Measurements from ENCODE around the gene COASY. TPM values are rescaled to one million over a fixed set of nuclear protein-coding genes. Genes with fewer than 3 reads are reported as not detected.

Gene COASY
- total RNA-seq, 1 donor from 2014 or later, result 10.9 TPM

DNA sequence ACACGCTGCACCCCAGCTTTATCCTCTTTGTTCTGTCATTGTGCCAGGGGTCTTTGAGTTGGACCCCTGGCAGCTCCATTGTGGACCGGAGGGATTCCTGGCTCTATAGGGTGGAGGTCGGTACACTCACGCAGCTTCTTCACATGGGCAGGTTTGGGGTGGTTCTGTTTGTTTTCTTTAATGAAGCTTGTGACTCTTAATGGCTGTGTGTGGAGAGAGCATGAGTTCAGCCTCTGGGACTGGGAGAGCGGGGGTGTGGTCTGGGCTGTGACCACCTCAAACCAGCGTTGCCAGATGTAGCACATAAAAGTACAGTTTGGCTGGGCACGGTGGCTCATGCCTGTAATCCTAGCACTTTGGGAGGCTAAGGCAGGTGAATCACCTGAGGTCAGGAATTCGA, 47.1 kb upstream of the COASY start:
- Histone ChIP-seq H3K27ac (peak overlapping the region; percentile 73 to 96), H3K4me3 (no peak overlapping the region), H3K9me3 (no peaks in the 10 kb centered on the region), H3K27me3 (no peaks in the 10 kb centered on the region), H3K36me3 (peaks cover 13 to 27% of the 10 kb centered on the region in 2 donors), H3K4me1 (peaks cover 39 to 61% of the 10 kb centered on the region in 2 donors)
- TF ChIP-seq, protein P1, sequence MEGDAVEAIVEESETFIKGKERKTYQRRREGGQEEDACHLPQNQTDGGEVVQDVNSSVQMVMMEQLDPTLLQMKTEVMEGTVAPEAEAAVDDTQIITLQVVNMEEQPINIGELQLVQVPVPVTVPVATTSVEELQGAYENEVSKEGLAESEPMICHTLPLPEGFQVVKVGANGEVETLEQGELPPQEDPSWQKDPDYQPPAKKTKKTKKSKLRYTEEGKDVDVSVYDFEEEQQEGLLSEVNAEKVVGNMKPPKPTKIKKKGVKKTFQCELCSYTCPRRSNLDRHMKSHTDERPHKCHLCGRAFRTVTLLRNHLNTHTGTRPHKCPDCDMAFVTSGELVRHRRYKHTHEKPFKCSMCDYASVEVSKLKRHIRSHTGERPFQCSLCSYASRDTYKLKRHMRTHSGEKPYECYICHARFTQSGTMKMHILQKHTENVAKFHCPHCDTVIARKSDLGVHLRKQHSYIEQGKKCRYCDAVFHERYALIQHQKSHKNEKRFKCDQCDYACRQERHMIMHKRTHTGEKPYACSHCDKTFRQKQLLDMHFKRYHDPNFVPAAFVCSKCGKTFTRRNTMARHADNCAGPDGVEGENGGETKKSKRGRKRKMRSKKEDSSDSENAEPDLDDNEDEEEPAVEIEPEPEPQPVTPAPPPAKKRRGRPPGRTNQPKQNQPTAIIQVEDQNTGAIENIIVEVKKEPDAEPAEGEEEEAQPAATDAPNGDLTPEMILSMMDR (IDR thresholded peaks at IDR 0.05), result no peak
- intact Hi-C loops (cut with DNase I), result loop anchor here (5.0 kb wide), 2 partner anchors 108 to 162 kb away; partner anchors contain the start of gene PLEKHH3
- no peak for DNase-seq (ENCODE audit: low spot score in 2 of 2)

DNA sequence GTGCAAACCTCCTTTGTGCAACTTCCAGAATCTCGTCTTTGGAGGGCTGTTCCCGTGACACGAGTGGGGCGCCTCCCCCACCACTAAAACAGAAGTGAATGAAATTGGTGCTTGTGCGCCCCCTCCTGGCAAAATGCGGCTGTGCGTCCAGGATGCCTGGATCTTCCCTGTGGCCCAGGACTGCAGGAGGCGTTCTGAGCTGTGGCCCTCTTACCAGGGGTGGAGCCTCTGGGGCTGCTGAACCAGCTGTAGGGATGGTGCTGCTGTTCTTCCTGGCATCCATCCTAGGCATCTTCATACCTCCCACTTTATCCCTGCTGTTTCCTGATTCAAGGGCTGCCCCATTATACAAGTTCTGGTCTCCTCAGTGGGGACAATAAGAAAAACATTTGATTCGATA, 44.4 kb upstream of the COASY start:
- peak overlapping the region; percentile 96 to 97 for H3K27ac ChIP-seq
- H3K4me1 ChIP-seq, result peaks cover 53 to 76% of the 10 kb centered on the region in 2 donors
- H3K27me3 ChIP-seq, result no peaks in the 10 kb centered on the region
- H3K9me3 ChIP-seq, result no peaks in the 10 kb centered on the region
- no peak overlapping the region for H3K4me3 ChIP-seq
- peak; percentile 70 to 95 for DNase-seq (ENCODE audit: low spot score in 2 of 2)
- TF ChIP-seq, protein P1 (IDR thresholded peaks at IDR 0.05), result peak; percentile 95 to 96 (median 95)
- intact Hi-C loops (cut with DNase I), result loop anchor here (2.0 to 5.0 kb wide), 4 partner anchors 89 to 195 kb away; partner anchors contain the start of gene PLEKHH3
- H3K36me3 ChIP-seq, result peaks cover 10 to 26% of the 10 kb centered on the region in 2 donors

DNA sequence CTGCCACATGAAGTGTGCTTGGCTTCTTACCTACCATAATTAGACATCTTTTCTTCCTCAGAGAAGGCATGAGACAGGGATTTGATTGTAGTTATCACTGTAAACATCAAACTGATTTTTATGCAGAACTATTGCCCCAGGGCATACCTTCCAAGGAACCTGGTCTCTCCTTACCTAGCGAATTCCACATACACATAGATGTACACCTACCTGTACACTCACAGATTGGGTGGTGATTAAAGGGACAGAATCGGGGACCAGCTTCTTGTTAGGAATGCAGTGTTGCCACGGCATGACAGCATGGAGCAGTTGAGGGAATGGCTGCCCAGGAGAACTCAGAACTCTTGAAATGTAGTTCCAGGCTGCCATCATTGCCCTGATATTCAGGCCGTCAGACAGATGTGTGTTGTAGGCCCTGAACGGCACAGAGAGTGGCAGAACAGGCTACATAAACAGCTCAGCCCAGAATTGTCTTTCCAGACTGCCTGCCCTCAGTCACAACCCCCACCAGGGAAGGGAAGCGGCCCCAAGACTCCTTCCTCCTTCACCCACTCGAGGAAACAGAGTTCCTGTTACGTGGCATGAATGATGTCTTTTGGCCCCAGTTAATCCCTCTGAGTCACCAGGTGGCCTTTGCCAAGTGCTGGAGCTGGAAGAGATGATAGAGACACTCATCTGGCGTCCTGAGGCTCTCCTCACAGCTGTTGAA, 43.7 kb upstream of the COASY start:
- peaks cover 57 to 76% of the 10 kb centered on the region in 2 donors for H3K4me1 ChIP-seq
- H3K27ac ChIP-seq, result peak overlapping the region; percentile 96 to 97
- no peaks in the 10 kb centered on the region for H3K9me3 ChIP-seq
- TF ChIP-seq, protein P1 (IDR thresholded peaks at IDR 0.05), result no peak
- peaks cover 10 to 26% of the 10 kb centered on the region in 2 donors for H3K36me3 ChIP-seq
- no peaks in the 10 kb centered on the region for H3K27me3 ChIP-seq
- H3K4me3 ChIP-seq, result no peak overlapping the region
- DNase-seq (ENCODE audit: low spot score in 2 of 2), result peak; percentile 87 to 96
- intact Hi-C loops (cut with DNase I), result loop anchor here (2.0 to 5.0 kb wide), 3 partner anchors 97 to 159 kb away; partner anchors contain the start of gene PLEKHH3

DNA sequence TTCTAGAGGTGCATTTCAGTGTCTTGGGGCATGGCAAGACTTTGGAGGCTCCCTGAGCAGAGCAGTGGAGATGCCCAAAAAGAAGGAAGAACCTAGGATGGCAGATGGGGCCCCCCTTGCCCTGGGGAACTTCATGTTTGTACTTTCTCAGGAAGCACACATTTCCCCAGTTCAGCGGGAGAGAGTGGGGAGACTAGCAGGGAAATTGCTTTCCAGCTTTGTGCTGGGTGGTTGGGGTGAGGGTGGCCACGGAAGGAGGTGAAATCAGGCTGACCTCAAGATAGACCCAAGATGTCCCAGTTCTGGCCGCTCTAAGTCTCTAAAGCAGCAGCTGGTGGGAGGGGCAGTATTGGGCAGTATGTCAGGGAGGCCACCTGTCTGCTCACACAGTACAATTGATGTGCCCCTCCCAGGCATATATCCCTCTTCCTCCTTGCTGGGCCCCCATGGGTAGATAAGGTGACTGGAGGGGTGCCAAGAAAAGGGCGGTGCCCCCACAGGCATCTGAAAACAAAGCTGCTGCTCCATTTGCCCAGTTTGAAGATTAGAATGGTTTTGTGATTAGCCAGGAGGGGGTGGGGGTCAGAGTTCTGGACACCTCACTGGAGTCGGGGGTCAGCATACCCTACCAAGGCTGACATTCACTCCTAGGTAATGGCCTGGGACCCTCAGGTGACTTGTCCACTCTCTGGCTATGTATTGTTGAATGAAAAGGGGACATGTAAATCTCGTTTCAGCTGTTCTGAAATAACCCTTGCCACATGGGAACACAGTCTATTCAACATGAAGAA, 43.0 kb upstream of the COASY start:
- H3K27me3 ChIP-seq, result no peaks in the 10 kb centered on the region
- H3K9me3 ChIP-seq, result no peaks in the 10 kb centered on the region
- TF ChIP-seq, protein P1 (IDR thresholded peaks at IDR 0.05), result no peak
- H3K4me1 ChIP-seq, result peaks cover 57 to 77% of the 10 kb centered on the region in 2 donors
- peak overlapping the region; percentile 96 to 97 for H3K27ac ChIP-seq
- no peak overlapping the region for H3K4me3 ChIP-seq
- no peak for DNase-seq (ENCODE audit: low spot score in 2 of 2)
- intact Hi-C loops (cut with DNase I), result loop anchor here (2.0 to 5.0 kb wide), 3 partner anchors 98 to 158 kb away; partner anchors contain the start of gene PLEKHH3
- H3K36me3 ChIP-seq, result peaks cover 6 to 23% of the 10 kb centered on the region in 2 donors

DNA sequence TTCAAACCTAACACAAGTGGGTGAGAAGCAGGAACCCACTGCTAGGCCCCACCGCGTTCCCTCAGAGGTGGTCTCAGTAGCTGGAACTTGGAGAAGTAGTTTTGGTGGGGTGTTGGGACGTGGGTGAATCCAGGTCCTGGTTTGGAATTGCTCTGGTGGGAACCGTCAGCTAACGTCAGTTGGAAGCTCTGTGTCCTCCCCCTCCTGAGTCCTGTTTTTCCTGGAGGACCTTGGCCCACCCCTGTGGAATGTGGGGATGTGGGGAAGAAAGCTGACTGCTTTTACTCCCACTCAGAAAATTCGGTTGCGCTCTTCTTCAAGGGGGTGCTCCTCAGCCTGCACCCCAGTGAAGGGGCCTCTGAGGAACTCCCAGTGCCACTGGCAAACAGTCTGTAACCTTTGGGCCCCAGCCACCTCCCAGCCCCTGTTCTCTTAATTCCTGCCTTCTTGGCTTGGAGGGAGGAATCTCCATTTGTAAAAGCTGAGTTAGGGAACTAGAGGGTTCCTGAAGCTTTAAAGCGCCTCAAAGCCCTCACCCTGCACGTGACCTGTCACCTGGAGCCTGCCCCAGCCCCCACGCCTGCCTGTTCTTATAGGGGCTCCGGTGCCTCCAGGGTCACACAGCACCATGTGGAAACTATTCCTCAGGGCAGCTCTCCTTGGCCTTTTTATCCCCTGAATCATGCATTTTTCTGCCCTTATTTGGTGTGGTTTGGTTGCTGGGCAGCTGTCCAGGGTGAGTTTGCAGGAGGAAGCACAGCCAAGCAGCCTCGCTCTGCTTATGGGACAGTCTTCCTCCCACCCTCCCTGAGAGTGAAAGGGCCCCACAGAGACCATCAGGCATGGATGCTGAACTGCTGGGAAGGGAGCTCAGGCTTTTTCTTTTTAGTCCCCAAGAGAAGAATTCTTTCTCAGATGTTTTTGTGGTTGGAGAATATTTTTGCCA, 42.1 kb upstream of the COASY start:
- peak; percentile 77 to 98 for DNase-seq (ENCODE audit: low spot score in 2 of 2)
- intact Hi-C loops (cut with DNase I), result loop anchor here (2.0 to 5.0 kb wide), 4 partner anchors 61 to 157 kb away; partner anchors contain the start of genes ATP6V0A1 and PLEKHH3
- H3K4me1 ChIP-seq, result peaks cover 60 to 79% of the 10 kb centered on the region in 2 donors

More for the DNA sequence above, 42.1 kb upstream of the COASY start:
- H3K27ac ChIP-seq, result peak overlapping the region; percentile 96 to 97
- TF ChIP-seq, protein P1 (IDR thresholded peaks at IDR 0.05), result no peak
- peaks cover 0 to 14% of the 10 kb centered on the region in 2 donors for H3K36me3 ChIP-seq
- no peaks in the 10 kb centered on the region for H3K9me3 ChIP-seq
- H3K27me3 ChIP-seq, result no peaks in the 10 kb centered on the region
- H3K4me3 ChIP-seq, result peak overlapping the region; percentile 2 to 9

All from ascending aorta (tissue), 2 donors.